ENCODE data around the gene PTPRE.

Gene PTPRE

GRCh38 chr10:127908959-127909267 is 2.0 kb downstream of the PTPRE start:
- no peak for FAIRE-seq

DNA sequence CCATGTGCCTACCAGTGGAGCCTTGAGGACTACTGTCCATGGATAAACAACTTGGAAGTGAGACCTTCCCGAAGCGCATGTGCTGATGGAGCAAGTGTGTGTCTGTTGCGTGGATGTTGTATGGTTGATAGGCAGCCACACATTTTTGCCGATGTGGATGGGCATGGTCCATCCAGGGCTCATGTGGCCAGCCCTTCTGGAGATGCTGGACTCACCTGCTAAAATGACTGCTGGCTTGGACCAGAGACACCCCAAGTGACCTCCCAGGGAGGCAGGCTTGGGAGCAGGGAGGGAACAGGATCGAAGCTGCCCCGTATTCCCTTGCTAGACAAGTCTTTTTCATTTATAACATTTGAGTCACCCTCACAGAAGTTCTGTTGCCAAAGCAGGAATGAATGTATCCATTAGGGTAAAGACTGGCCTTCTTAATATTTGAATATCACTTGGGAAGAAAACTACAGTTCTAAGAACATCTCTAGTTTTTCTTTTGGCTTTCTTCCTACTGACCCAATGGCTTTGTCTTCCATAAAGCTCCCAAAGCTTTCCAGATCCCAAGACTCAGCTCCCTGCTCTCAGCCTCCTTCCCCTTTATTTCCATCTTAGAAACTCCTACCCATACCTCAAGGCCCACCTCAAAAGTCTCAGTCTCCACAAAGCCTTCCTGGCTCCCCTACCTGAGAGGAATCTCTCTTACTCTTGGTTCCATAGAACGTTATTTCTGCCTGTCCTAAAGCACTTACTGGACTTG is 3.0 kb downstream of the PTPRE start:
- FAIRE-seq, result no peak

- no peak for FAIRE-seq
Measured at GRCh38 chr10:127910464-127910770, 3.5 kb downstream of the PTPRE start.

GRCh38 chr10:127911218-127911866 is 4.4 kb downstream of the PTPRE start:
- no peak for FAIRE-seq

- FAIRE-seq, result no peak
Measured at GRCh38 chr10:127911867-127912257, 5.0 kb downstream of the PTPRE start.

DNA sequence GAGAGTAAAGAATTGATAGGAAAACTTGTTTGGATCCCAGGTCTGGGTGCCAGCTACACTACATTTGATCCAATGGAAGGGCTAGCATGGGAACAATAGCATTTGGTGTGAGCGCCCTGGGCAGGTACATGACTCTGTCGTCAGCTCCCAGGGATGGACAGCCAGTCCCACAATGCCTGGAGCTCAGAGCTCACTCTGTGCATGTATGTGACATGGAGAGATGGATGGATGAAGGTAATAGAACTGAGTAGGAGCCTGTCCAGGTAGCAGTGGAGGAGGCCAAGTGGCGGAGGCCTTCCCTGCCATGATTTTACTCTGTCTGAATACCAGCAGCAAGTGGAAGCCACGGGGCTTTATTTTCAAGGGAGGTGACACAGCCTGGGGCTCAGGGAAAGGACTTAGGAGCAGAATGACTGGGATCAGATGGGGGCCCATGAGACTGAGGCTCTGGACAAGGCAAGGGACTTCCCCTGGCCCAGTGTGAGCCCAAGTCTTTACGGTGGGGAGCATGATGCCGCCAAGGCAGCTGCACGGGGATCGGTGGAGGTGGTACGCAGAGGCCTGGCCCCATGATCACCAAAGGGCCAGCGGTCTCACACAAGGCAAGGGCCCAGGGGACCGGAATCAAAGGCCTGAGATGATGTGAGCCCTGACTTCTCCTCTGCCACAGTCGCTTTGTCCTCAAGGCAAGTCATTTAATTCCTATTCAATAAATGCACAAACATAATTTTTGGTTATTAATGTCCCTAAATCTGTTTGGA is 5.9 kb downstream of the PTPRE start:
- FAIRE-seq, result no peak

DNA sequence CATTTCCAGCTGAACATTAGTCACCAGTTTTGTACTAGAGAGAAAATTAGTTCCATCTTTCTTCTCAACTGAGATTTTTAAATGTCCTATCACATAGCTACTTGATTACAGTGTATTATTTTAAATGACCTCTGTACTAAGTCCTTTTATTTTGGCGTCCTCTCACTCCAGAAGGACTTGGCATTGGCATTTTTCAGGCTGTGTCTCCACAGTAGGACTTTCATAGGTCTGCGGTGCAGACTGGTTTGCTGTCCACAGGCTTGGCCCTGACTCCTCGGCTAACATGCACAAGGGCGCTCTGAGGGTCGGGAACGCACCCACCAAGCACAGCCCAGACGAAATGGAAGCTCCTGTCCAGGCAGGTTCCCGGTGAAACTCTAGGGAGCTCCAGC is 6.5 kb downstream of the PTPRE start:
- no peak for FAIRE-seq

DNA sequence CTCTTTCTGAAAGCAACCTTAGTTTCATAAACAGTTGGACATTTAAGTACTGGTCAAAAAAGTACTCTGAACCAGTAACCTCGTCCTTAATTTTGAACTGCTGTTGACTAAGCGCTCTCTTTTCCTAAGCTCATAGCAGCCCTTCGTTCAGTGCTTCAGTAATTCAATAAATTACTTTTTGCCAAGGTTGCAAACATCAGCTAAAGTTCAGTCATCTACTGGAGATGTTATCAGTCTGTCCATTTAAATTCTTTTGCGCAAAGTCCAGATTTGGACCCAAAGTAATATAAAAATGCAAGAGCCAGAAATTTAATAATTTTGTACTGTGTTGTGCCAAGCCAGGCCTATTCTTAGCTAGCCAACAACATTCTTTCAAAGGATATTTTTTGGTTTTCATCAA is 8.4 kb downstream of the PTPRE start:
- no peak for FAIRE-seq

DNA sequence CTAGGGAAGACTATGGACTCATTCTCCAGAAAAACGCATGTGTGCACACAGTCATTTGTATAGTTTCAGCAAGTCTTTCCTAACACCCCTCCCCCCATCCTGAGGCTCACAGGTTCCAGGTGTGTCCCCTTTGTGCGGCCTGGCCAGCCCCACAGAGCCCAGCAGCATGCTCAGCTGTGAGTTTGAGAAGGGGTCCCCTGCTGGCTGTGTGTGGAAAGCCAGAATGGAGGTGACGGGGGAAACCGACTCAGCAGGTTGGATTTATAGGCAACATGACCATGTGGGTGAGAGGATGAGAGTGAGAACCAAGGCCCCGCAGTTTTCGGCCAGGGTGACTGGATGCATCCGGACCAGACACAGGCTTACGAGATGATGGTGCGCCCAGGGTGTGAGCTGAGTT is 9.9 kb downstream of the PTPRE start:
- no peak for FAIRE-seq

DNA sequence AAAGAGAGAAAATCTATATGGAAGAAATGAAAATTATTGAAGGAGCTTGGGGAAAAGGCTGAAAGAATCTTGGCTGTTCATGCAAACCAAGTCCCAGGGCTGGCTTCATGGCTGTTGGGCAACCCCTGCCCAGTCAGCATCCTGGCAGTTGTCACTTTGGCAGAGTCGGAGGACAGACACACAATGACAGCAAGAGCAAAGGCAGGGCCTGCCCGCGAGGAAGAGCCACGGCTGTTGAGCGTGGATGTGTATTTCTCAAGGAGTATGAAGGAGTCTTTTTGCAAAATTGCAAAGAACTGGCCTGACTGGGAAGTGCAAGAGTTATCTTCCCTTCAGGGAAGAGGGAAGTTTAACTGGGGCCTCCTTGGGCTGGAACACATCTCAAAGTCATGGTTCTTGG is 11.7 kb downstream of the PTPRE start:
- no peak for FAIRE-seq

- no peak for FAIRE-seq
Measured at GRCh38 chr10:127919418-127920271, 12.7 kb downstream of the PTPRE start.

DNA sequence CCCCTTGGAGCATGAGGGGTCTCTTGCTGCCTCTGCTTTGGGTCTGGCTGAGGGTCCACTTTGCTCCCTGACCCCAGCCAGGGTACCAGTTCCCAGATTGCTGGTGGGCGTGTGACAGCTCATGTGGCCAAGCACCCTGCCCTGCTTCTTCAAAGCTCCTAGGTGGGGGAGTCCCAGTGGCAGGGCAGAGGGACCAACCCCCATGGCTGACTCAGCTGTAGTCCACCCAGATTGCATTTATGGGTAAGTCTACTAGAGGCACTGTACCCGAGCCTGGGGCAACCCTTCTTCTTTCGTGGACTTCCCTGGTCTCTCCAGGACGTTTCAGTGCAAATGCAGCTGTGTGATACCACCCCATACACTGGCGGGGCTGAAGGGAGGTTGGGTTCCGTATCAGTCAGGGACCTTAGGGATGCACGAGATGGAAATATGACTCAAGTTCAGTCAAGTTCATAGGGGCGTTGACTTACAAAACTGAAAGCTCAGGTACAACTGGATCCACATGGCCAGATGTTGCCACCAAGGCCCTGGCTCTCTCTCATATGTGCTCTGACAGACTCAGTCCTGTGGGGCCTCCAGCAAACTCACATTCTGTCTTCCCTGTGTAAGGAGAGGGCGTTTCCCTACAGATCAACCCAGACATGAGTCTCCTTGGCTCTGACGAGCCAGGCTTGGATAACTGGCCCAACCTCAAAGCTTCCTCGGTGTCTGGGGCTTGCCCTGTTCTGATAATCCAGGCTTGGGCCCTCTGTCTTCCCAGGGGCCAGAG is 13.6 kb downstream of the PTPRE start:
- no peak for FAIRE-seq

- no peak for FAIRE-seq
Measured at GRCh38 chr10:127921075-127921752, 14.3 kb downstream of the PTPRE start.

DNA sequence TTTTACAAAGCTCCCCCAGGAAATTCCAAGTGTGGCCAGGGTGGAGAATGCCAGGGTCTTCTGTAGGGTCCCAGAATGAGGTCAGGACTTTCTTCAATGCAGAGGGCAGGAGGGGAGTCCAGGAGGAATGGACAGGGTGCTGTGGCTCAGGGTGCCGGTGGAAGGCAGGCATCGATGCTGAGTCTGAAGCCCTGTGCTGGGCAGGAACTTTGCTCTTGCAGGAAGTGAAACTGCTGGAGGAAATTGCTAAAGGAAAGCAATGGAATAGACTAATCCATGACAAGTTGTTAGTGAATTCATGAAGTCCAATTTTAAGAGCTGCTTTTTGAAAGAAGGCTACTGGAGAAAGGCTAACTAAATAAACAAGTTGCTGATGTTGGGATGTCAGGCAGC is 14.8 kb downstream of the PTPRE start:
- FAIRE-seq, result no peak

DNA sequence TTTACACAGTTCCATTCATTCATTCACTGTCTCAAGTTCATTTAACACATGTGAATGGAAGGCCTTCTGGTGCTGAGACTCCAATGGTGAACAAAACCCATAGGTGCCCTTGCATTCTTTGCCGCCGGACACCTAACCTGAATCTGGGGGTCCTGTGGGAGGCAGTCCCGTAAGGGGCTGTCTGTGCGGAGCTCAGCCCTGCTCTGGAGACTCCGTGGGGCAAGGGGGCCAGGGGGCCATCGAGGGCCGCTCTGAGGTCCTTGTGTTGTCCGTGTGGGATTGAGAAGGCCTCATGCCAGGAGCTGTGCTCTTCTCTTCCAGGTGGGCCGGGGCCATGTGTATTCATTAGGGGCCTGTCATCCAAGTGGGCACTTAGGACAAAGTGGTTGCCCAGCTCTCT is 15.3 kb downstream of the PTPRE start:
- no peak for FAIRE-seq

DNA sequence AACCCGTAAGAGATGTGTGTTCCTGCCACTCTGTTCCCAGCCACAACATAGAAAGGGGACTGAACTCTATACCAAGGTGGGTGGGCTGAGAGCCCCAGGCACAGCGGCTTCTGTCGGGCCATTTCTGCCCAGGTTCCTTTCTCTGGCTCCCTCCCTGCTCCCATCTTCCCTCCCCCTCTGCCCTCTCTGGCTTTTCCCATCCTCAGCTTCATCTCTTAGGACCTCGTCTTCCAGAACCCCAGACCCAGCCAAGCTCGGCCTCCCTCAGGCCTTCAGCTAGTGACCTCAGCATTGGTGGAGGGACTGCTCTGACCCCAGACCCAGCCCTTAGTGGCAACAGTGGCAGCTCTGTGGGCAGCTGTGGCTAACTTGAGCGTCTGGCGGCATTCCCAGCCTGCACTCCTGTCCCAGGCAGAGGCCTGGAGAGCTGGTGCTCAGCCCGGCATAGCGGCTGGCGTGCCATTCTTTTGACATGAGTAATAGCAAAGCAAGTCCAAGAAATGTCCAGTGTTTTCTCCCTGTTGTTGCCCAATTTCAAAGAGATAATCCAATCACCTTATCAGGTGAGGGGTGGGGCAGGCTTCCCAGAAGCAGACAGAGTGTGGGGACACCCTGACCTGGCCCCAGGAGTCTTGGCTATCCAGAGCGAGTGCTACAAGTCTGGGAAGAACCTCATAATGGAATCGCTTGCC is 15.9 kb downstream of the PTPRE start:
- no peak for FAIRE-seq

DNA sequence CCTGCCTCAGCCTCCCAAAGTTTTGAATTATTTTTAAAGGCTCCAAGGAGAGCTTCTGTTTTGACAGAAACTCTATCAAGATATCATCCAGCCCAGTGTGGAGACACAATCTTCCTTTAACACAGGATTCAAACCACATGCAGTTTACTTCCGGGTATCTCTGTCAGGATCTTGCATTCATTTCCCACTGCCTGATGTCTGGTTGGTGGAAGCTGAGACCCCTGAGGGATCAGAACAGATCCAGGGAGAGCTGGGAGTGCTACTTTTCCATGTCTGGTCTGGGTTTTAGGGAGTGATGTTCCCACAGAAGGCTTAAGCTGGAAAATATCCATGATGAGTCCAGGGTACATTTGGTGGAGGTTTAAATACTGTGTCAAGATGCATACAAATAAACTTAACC is 16.7 kb downstream of the PTPRE start:
- FAIRE-seq, result no peak

DNA sequence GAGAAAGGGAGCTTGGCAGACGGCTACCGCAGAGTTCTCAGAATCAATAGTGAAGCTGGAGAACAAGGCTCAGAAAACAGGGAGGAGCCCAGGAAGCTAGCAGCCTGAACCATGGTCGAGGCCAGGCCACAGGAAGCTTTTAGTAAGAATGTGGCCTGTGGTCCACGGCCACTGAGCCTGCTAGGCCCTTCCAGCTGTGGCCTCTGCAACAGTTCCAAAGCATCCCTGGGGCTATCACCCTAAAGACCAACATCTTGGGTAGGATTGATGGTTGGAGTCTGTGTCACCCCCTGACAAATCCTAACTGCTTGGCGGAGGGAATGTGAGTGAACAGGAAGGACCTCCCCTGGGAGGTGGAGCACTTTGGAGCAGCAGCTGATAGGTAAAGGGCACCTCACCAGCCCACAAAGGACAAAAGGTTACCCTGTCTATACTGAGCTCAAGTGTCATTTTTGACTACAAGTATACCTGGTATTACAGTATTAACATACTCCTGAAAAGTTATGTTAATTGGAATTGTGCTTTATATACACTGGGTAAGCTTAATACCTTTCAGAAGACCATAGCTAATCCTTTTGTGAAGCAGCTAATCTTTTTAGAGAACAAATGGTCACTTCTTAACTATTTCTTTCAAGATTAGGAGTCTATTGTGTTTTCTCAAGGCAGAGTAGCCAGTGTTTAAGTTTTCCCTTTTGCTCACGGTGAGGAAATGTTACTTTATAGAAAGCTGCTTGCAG is 18.7 kb downstream of the PTPRE start:
- FAIRE-seq, result no peak

DNA sequence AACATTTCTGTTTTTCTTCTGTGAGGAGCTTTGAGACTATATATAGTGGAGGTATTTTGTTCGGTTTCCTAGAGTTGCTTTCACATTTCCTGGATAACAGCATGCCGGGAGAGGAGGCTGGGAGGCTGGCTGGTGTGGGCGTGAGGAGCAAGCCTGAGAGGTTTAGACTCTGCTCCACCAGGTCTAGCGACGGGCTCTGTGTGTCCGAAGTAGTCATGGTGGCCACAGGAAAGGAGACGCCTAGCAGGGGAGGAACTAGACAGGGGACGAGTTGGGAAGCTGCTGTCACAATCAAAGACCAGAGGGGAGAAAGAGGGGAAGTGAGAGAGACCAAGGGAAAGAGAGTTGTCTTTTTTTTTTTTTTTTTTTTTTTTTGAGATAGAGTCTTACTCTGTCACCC is 19.6 kb downstream of the PTPRE start:
- no peak for FAIRE-seq

GRCh38 chr10:127928021-127928806 is 21.3 kb downstream of the PTPRE start:
- no peak for FAIRE-seq
